ENCODE data around the gene SERPINA3. TPM values are rescaled to one million over a fixed set of nuclear protein-coding genes. Genes with fewer than 3 reads are reported as not detected.
A peak's percentile ranks its signal among the peaks of the same experiment; 100 is the strongest.
"Not testable (repeated sequence)": the region's sequence is repeated elsewhere in the genome, so short reads cannot be mapped to it uniquely, and the experiment has no call there.

The SERPINA3 gene
- total RNA-seq, 4 donors from 2014 or later = 31.0 to 91.4 (median 73.2) TPM

DNA sequence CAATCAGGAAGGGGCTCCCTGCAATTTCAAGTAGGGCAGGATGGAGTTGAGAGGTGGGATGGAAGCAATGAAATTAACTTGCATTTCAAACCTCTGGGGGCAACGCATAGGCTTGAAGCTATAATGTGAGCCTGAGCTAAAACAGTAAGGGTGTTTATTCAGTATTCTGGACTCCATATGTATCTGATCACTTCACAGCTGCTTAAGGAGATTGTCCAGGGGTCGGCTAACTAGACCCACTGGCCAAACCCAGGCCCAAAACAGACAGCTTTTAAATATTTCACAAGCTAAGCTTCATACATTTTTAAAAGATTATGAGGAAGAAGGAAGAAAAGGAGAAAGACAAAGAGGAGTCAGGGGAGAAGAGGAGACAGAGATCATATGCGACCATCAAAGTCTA lies 6.8 kb upstream of the SERPINA3 start:
- H3K4me3 ChIP-seq = no peak overlapping the region
- H3K27ac ChIP-seq = no peak overlapping the region
- 74% methylated on average over 3 of the region's 3 CpGs for WGBS

DNA sequence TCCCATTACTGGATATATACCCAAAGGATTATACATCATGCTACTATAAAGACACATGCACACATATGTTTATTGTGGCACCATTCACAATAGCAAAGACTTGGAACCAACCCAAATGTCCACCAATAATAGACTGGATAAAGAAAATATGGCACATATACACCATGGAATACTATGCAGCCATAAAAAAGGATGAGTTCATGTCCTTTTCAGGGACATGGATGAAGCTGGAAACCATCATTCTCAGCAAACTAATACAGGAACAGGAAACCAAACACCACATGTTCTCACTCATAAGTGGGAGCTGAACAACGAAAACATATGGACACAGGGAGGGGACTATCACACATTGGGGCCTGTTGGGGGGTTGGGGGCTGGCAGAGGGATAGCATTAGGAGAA lies 3.2 kb upstream of the SERPINA3 start:
- not testable (repeated sequence) for H3K27ac ChIP-seq; H3K27me3 ChIP-seq; H3K9me3 ChIP-seq; H3K36me3 ChIP-seq; DNase-seq (ENCODE audit: low spot score in 2 of 2); H3K4me3 ChIP-seq
- H3K4me1 ChIP-seq = peaks cover 21% of the 10 kb centered on the region
- 70% methylated on average over 1 of the region's 1 CpG for WGBS

More for the DNA sequence above, 6.8 kb upstream of the SERPINA3 start:
- DNase-seq (ENCODE audit: low spot score in 2 of 2) = no peak
- Histone ChIP-seq H3K27me3 (no peaks in the 10 kb centered on the region), H3K36me3 (no peaks in the 10 kb centered on the region), H3K4me1 (peaks cover 23% of the 10 kb centered on the region), H3K9me3 (no peaks in the 10 kb centered on the region)
- TF ChIP-seq, protein P1, sequence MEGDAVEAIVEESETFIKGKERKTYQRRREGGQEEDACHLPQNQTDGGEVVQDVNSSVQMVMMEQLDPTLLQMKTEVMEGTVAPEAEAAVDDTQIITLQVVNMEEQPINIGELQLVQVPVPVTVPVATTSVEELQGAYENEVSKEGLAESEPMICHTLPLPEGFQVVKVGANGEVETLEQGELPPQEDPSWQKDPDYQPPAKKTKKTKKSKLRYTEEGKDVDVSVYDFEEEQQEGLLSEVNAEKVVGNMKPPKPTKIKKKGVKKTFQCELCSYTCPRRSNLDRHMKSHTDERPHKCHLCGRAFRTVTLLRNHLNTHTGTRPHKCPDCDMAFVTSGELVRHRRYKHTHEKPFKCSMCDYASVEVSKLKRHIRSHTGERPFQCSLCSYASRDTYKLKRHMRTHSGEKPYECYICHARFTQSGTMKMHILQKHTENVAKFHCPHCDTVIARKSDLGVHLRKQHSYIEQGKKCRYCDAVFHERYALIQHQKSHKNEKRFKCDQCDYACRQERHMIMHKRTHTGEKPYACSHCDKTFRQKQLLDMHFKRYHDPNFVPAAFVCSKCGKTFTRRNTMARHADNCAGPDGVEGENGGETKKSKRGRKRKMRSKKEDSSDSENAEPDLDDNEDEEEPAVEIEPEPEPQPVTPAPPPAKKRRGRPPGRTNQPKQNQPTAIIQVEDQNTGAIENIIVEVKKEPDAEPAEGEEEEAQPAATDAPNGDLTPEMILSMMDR (IDR thresholded peaks at IDR 0.05) = no peak
- TF ChIP-seq POLR2A (IDR thresholded peaks at IDR 0.05) = no peak
- TF ChIP-seq EP300 (IDR thresholded peaks at IDR 0.05) = no peak
- no peak for TF ChIP-seq POLR2AphosphoS5 (IDR thresholded peaks at IDR 0.05)

DNA sequence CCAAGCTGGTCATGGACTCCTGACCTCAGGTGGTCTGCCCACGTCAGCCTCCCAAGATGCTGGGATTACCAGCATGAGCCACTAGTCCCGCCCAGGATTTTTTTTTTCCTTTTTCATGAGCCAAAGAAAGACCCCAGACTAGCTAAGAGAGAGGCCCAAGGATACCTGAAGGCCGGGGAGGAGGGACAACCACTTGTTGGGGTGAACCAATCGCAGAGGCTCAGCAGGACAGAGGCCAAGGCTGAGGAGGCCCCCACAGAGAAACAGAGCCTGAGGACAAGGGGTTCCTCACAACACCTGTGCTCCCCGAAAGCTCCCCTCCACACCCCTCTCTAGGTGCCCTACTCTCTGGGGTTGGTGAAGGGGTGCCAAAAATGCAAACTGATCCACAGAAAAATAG lies 1.0 kb upstream of the SERPINA3 start:
- DNase-seq (ENCODE audit: low spot score in 2 of 2) = no peak
- H3K27ac ChIP-seq = no peak overlapping the region
- TF ChIP-seq EP300 (IDR thresholded peaks at IDR 0.05) (no peak), POLR2AphosphoS5 (IDR thresholded peaks at IDR 0.05) (no peak), POLR2A (IDR thresholded peaks at IDR 0.05) (no peak)
- TF ChIP-seq, protein P1 (IDR thresholded peaks at IDR 0.05) = no peak
- H3K4me1 ChIP-seq = peaks cover 21% of the 10 kb centered on the region
- WGBS = 91% methylated on average over 5 of the region's 5 CpGs
- no peak overlapping the region for H3K4me3 ChIP-seq
- H3K9me3 ChIP-seq = no peaks in the 10 kb centered on the region
- no peaks in the 10 kb centered on the region for H3K36me3 ChIP-seq
- no peaks in the 10 kb centered on the region for H3K27me3 ChIP-seq

- Histone ChIP-seq H3K4me1 (peaks cover 18% of the 10 kb centered on the region), H3K9me3 (peaks cover 9% of the 10 kb centered on the region), H3K36me3 (no peaks in the 10 kb centered on the region), H3K27ac (peak overlapping the region; percentile 33), H3K4me3 (peak overlapping the region; percentile 2), H3K27me3 (no peaks in the 10 kb centered on the region)
- DNase-seq (ENCODE audit: low spot score in 2 of 2) = peak in 1 of 2 donors; percentile 44
- TF ChIP-seq, protein P1 (IDR thresholded peaks at IDR 0.05) = no peak
- TF ChIP-seq POLR2A (IDR thresholded peaks at IDR 0.05) (no peak), EP300 (IDR thresholded peaks at IDR 0.05) (no peak), POLR2AphosphoS5 (IDR thresholded peaks at IDR 0.05) (no peak)
- WGBS = 68% methylated on average over 9 of the region's 9 CpGs
Observed at GRCh38 chr14:94612580-94613554, 676 bp downstream of the SERPINA3 start.

DNA sequence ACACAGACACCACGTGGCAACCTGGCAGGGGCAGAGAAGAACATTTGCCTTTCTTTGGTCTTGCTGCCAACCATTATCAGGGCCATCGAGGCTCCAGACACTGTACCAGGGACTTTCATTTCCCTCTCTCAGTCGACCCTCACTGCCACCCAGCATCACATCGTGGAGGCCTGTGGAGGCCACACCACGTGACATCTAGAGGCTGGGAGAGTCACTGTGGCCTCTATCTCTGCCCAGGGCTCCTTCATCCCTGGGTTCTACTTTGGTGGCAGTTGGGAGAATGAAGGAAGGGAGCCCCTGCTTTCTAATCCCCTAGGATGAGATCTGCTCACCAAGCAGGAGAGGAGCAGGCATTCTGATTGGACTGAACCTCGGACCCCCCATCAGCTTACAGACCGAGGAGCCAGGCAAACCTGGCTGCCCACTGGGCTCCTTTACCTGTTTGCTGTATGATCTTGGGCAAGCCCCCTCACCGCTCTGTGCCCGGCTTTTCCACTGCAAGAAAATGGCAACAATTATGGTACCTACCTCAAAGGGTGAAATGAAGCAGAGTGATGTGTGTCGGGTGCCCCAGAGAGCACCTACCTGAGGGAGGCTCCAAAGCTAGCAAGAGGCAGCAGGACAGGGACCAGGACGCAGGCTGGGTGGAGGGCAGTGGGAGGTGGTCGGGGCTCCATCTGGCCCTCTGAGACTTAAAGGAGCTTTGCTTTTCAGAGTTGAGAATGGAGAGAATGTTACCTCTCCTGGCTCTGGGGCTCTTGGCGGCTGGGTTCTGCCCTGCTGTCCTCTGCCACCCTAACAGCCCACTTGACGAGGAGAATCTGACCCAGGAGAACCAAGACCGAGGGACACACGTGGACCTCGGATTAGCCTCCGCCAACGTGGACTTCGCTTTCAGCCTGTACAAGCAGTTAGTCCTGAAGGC lies 1.8 kb downstream of the SERPINA3 start:
- Histone ChIP-seq H3K4me1 (peaks cover 18% of the 10 kb centered on the region), H3K36me3 (no peaks in the 10 kb centered on the region), H3K27ac (no peak overlapping the region), H3K27me3 (no peaks in the 10 kb centered on the region), H3K9me3 (peaks cover 12% of the 10 kb centered on the region), H3K4me3 (no peak overlapping the region)
- no peak for TF ChIP-seq POLR2A (IDR thresholded peaks at IDR 0.05)
- no peak for TF ChIP-seq EP300 (IDR thresholded peaks at IDR 0.05)
- no peak for TF ChIP-seq POLR2AphosphoS5 (IDR thresholded peaks at IDR 0.05)
- WGBS = 86% methylated on average over 20 of the region's 20 CpGs
- peak in 1 of 2 donors; percentile 31 for DNase-seq (ENCODE audit: low spot score in 2 of 2)

All from suprapubic skin (tissue), 4 donors.